Suprapubic skin (tissue), 4 donors: ENCODE results near the gene CACNA1H.

Source experiments
- EP300 ChIP-seq: sonication (generic); formaldehyde crosslinking; IDR thresholded peaks from one replicate; pipeline ENCODE4 v1.6.1; 2017; ENCODE audit warnings: antibody characterized with exemption
- POLR2A ChIP-seq, 2 donors: fragments of 450-650 bp; IDR thresholded peaks; one replicate each; pipeline ENCODE4 v1.6.1; 2017; ENCODE audit warnings: antibody characterized with exemption in 2 of 2, mild to moderate bottlenecking in 2 of 2, moderate library complexity in 2 of 2
- POLR2AphosphoS5 ChIP-seq, 3 donors: sonication (generic); formaldehyde crosslinking; IDR thresholded peaks; one replicate each; pipeline ENCODE4 v1.6.1; 2017; ENCODE audit warnings: antibody characterized with exemption in 3 of 3
- TF ChIP-seq, protein P1 (sequence below), 2 donors: fragments of 200-600 bp in 1 of 2; fragments of 450-650 bp in 1 of 2; sonication (generic) in 1 of 2; IDR thresholded peaks; one replicate each; pipeline ENCODE4 v1.5.1; 2016 to 2019; ENCODE audit warnings: antibody characterized with exemption in 2 of 2, mild to moderate bottlenecking in 1 of 2, moderate library complexity in 1 of 2

DNA sequence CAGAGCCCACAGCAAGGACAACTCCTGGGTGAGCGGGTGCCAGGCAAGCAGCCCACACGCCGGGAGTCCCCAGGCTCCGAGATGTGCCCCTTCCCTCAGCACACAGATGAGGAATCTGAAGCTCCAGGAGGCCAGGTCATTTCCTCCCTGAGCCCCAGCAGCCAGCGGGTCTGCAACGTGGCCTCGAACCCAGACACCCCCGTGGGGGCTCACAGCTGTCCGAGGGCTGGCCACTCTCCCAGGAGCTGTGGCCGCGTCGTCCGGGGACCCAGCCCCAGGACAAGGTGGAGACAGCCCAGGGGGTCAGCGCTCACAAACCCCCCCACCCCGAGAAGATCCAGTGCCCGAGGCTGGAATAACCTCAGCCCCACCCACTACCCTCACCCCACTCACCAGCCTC is 39.4 kb upstream of the CACNA1H start:
- TF ChIP-seq POLR2AphosphoS5 (IDR thresholded peaks at IDR 0.05) (no peak), POLR2A (IDR thresholded peaks at IDR 0.05) (no peak), EP300 (no peak)
- TF ChIP-seq, protein P1, sequence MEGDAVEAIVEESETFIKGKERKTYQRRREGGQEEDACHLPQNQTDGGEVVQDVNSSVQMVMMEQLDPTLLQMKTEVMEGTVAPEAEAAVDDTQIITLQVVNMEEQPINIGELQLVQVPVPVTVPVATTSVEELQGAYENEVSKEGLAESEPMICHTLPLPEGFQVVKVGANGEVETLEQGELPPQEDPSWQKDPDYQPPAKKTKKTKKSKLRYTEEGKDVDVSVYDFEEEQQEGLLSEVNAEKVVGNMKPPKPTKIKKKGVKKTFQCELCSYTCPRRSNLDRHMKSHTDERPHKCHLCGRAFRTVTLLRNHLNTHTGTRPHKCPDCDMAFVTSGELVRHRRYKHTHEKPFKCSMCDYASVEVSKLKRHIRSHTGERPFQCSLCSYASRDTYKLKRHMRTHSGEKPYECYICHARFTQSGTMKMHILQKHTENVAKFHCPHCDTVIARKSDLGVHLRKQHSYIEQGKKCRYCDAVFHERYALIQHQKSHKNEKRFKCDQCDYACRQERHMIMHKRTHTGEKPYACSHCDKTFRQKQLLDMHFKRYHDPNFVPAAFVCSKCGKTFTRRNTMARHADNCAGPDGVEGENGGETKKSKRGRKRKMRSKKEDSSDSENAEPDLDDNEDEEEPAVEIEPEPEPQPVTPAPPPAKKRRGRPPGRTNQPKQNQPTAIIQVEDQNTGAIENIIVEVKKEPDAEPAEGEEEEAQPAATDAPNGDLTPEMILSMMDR (IDR thresholded peaks at IDR 0.05), result no peak
